Right lobe of liver (tissue), 4 donors: Measurements from ENCODE around the gene ARHGEF16.

Source experiments
- CTCF ChIP-seq, 4 donors: fragments of 200-600 bp in 3 of 4; fragments of 450-650 bp in 1 of 4; IDR thresholded peaks; one replicate each; pipeline versions ENCODE4 v1.5.1 to v1.8.0; 2016 to 2022; ENCODE audit warnings: antibody characterized with exemption in 4 of 4, mild to moderate bottlenecking in 2 of 4
- POLR2A ChIP-seq: fragments of 450-650 bp; IDR thresholded peaks from one replicate; pipeline ENCODE4 v1.6.1; 2017; ENCODE audit warnings: antibody characterized with exemption, mild to moderate bottlenecking
- donor health status: DM: no; HTN: no; CAD: no.
- donor health status: DM: no; HTN: no; CAD: no.
- donor health status: DM: no; HTN: yes; CAD: no.

- TF ChIP-seq POLR2A, result no peak
- TF ChIP-seq CTCF (IDR thresholded peaks at IDR 0.05), result no peak
Observed at GRCh38 chr1:3451994-3452865, 2.2 kb upstream of the ARHGEF16 start.
